HCT116 (cell line): ENCODE data around the gene SLC27A5. TPM values are rescaled to one million over a fixed set of nuclear protein-coding genes. Genes with fewer than 3 reads are reported as not detected.
A peak's percentile ranks its signal among the peaks of the same experiment; 100 is the strongest.

Experiments
- ATAC-seq: fragments of 200-7000 bp; cut with Tn5 transposase; 2 replicates; pipeline ENCODE4 v1.9.1; 2020; ENCODE audit warnings: mild to moderate bottlenecking, moderate library complexity
- BruUV-seq: library from RNA; stranded (reverse); fragments of 400-500 nt; replicated peaks from 2 replicates; lab custom pipeline; 2021; lab: Mats Ljungman, UMichigan
- CTCF ChIA-PET: fragments of 300-600 bp; sonication (Branson Sonifier 250); formaldehyde crosslinking; loops from one replicate; lab custom pipeline; 2021; ENCODE audit warnings: antibody characterized with exemption; lab: Charles Lee
- POLR2A ChIA-PET: fragments of 300-600, 350-600 bp; sonication (Branson Sonifier 250); formaldehyde crosslinking; loops from one replicate; lab custom pipeline; 2021; ENCODE audit warnings: antibody characterized with exemption; lab: Charles Lee
- RAD21 ChIA-PET, 2 experiments: fragments of 300-600 bp; sonication (Branson Sonifier 250); formaldehyde crosslinking; loops; one replicate each; lab custom pipeline; 2023; ENCODE audit warnings: low total read pairs in 2 of 2; ENCODE audit not compliant: uncharacterized antibody in 2 of 2, unreplicated experiment in 2 of 2, low non-redundant PET in 1 of 2; lab: Charles Lee
- DNase-seq: peaks from one replicate; pipeline ENCODE4 v3.0.0-alpha.2; 2010; ENCODE audit warnings: low read depth, low spot score
- H2AFZ ChIP-seq: fragments of 200-600 bp; shearing (Covaris generic), sonication (generic); 2 replicates; pipeline ENCODE4 v1.6.1; 2017; ENCODE audit warnings: low read depth, mixed run types, mixed read lengths, antibody characterized with exemption, low read length; ENCODE audit not compliant: poor library complexity, severe bottlenecking
- H3K27ac ChIP-seq: 2 replicates; pipeline ENCODE4 v1.5.1; 2012; ENCODE audit warnings: low read depth, low read length
- H3K27me3 ChIP-seq: fragments of 200-600 bp; sonication (generic); 2 replicates; pipeline ENCODE4 v1.6.1; 2016; ENCODE audit warnings: mixed run types, low read length, mixed read lengths; ENCODE audit not compliant: insufficient read depth
- H3K36me3 ChIP-seq, 2 experiments: fragments of 200-500 bp in 1 of 2; fragments of 200-600 bp in 1 of 2; sonication (Bioruptor generic) in 1 of 2; sonication (generic) in 1 of 2; 2 replicates each; pipeline versions ENCODE4 v1.5.1 to v1.6.1; 2014 to 2016; ENCODE audit warnings: low read length in 2 of 2, inconsistent platforms in 1 of 2, mixed read lengths in 1 of 2, mixed run types in 1 of 2; ENCODE audit not compliant: insufficient read depth in 2 of 2, control insufficient read depth in 1 of 2
- H3K4me1 ChIP-seq, 2 experiments: fragments of 200-600 bp in 1 of 2; sonication (generic) in 1 of 2; 2 replicates each; pipeline versions ENCODE4 v1.5.1 to v1.6.1; 2012 to 2017; ENCODE audit warnings: low read length in 2 of 2, inconsistent platforms in 1 of 2, mild to moderate bottlenecking in 1 of 2, mixed read lengths in 1 of 2, mixed run types in 1 of 2, moderate library complexity in 1 of 2; ENCODE audit not compliant: insufficient read depth in 2 of 2, control insufficient read depth in 1 of 2
- H3K4me2 ChIP-seq: fragments of 200-600 bp; sonication (generic); 2 replicates; pipeline ENCODE4 v1.6.1; 2017; ENCODE audit warnings: mixed run types, low read length, mixed read lengths
- H3K4me3 ChIP-seq, 2 experiments: fragments of 200-600 bp in 1 of 2; sonication (generic) in 1 of 2; replicated peaks in 1 of 2; 2 replicates each; pipeline ENCODE4 v1.5.1; 2011 to 2016; ENCODE audit warnings: low read length in 2 of 2, control low read depth in 1 of 2, low read depth in 1 of 2, mild to moderate bottlenecking in 1 of 2, mixed read lengths in 1 of 2, mixed run types in 1 of 2
- H3K79me2 ChIP-seq: fragments of 200-600 bp; sonication (generic); 2 replicates; pipeline ENCODE4 v1.6.1; 2017; ENCODE audit warnings: mild to moderate bottlenecking, mixed run types, low read length, moderate library complexity, mixed read lengths; ENCODE audit not compliant: insufficient read depth
- H3K9ac ChIP-seq: fragments of 200-600 bp; sonication (generic); 2 replicates; pipeline ENCODE4 v1.6.1; 2016; ENCODE audit warnings: low read length, mixed read lengths
- H3K9me2 ChIP-seq: fragments of 200-600 bp; sonication (generic), shearing (Covaris generic); 2 replicates; pipeline ENCODE4 v1.6.1; 2017; ENCODE audit warnings: mixed run types, mild to moderate bottlenecking, moderate library complexity; ENCODE audit not compliant: insufficient read depth
- H3K9me3 ChIP-seq, 2 experiments: fragments of 200-500 bp in 1 of 2; fragments of 200-600 bp in 1 of 2; sonication (Bioruptor generic) in 1 of 2; sonication (generic) in 1 of 2; 2 replicates each; pipeline ENCODE4 v1.6.1; 2014 to 2017; ENCODE audit warnings: low read length in 2 of 2, mixed read lengths in 2 of 2, inconsistent platforms in 1 of 2, low read depth in 1 of 2, mild to moderate bottlenecking in 1 of 2, mixed run types in 1 of 2, moderate library complexity in 1 of 2; ENCODE audit not compliant: control insufficient read depth in 1 of 2, insufficient read depth in 1 of 2
- H4K20me1 ChIP-seq: fragments of 200-600 bp; sonication (generic), shearing (Covaris generic); 2 replicates; pipeline ENCODE4 v1.6.1; 2017; ENCODE audit warnings: mixed run types, mild to moderate bottlenecking, moderate library complexity; ENCODE audit not compliant: insufficient read depth
- ATF3 ChIP-seq: IDR thresholded peaks from 2 replicates; pipeline ENCODE4 v1.6.1; 2012
- CBX3 ChIP-seq: IDR thresholded peaks from 2 replicates; pipeline ENCODE4 v1.6.1; 2012; ENCODE audit warnings: low read depth
- EGR1 ChIP-seq: IDR thresholded peaks from 2 replicates; pipeline ENCODE4 v1.6.1; 2012; ENCODE audit warnings: low read depth
- ELF1 ChIP-seq: IDR thresholded peaks from 2 replicates; pipeline ENCODE4 v1.6.1; 2012; ENCODE audit warnings: low read depth, borderline replicate concordance
- EZH2 ChIP-seq: fragments of 200-600 bp; sonication (generic); IDR thresholded peaks from 2 replicates; pipeline ENCODE4 v1.6.1; 2017; ENCODE audit warnings: antibody characterized with exemption, mixed run types
- FOSL1 ChIP-seq: IDR thresholded peaks from 2 replicates; pipeline ENCODE4 v1.6.1; 2012; ENCODE audit warnings: low read depth
- JUND ChIP-seq: IDR thresholded peaks from 2 replicates; pipeline ENCODE4 v1.6.1; 2012
- MAX ChIP-seq: IDR thresholded peaks from 2 replicates; pipeline ENCODE4 v1.6.1; 2012
- POLR2AphosphoS5 ChIP-seq: IDR thresholded peaks from 2 replicates; pipeline ENCODE4 v1.6.1; 2011; ENCODE audit warnings: mild to moderate bottlenecking, low read depth, low read length, moderate library complexity
- REST ChIP-seq: IDR thresholded peaks from 2 replicates; pipeline ENCODE4 v1.6.1; 2012; ENCODE audit warnings: low read depth
- SIN3A ChIP-seq: IDR thresholded peaks from 2 replicates; pipeline ENCODE4 v1.6.1; 2012; ENCODE audit warnings: low read depth
- SP1 ChIP-seq: IDR thresholded peaks from 2 replicates; pipeline ENCODE4 v1.6.1; 2012; ENCODE audit warnings: low read depth
- SRF ChIP-seq: IDR thresholded peaks from 2 replicates; pipeline ENCODE4 v1.6.1; 2012; ENCODE audit warnings: low read depth
- YY1 ChIP-seq: IDR thresholded peaks from 2 replicates; pipeline ENCODE4 v1.6.1; 2011; ENCODE audit warnings: low read length, low read depth, moderate library complexity, mild to moderate bottlenecking; ENCODE audit not compliant: insufficient replicate concordance; ENCODE audit errors: extremely low read depth
- ZBTB33 ChIP-seq: IDR thresholded peaks from 2 replicates; pipeline ENCODE4 v1.6.1; 2011; ENCODE audit warnings: mild to moderate bottlenecking, low read length, moderate library complexity; ENCODE audit not compliant: insufficient replicate concordance; ENCODE audit errors: extremely low read depth
- ZNF274 ChIP-seq: fragments of 200-500 bp; sonication (Bioruptor generic); IDR thresholded peaks from 2 replicates; pipeline ENCODE4 v1.6.1; 2014; ENCODE audit warnings: mild to moderate bottlenecking, low read depth, low read length, inconsistent platforms
- intact Hi-C: fragments of 100-400 bp; cut with micrococcal nuclease; formaldehyde crosslinking; loops from 2 replicates; pipeline ENCODE4 v1.10.0; 2022
- total RNA-seq: library from RNA; stranded (reverse); gene quantifications from one replicate; pipeline ENCODE4 v1.2.1, GENCODE V29; 2021; ENCODE audit not compliant: unreplicated experiment

Gene SLC27A5
- total RNA-seq, 1 experiment from 2014 or later: 27.1 TPM

GRCh38 chr19:58460039-58460438 is 51.8 kb downstream of the SLC27A5 start:
- Histone ChIP-seq H3K4me1 (peaks cover 0 to 11% of the 10 kb centered on the region in 2 experiments; a peak in 2 of 4 replicates), H3K4me2 (peak overlapping the region; percentile 4; the same call in 1 of the 2 replicates), H3K36me3 (peaks cover 0 to 4% of the 10 kb centered on the region in 2 experiments; a peak in 2 of 4 replicates), H3K4me3 (no peak overlapping the region), H3K27ac (no peak overlapping the region), H3K9me2 (no peaks in the 10 kb centered on the region), H3K9ac (no peak overlapping the region), H4K20me1 (no peaks in the 10 kb centered on the region), H3K27me3 (no peaks in the 10 kb centered on the region), H3K79me2 (no peaks in the 10 kb centered on the region), H3K9me3 (no peaks in the 10 kb centered on the region), H2AFZ (no peak overlapping the region)
- ChIA-PET RAD21 (no interaction called here), POLR2A (no interaction called here), CTCF (no interaction called here)
- intact Hi-C loops: no loop called here
- ATAC-seq (peak; percentile 55), DNase-seq (no peak)
- BruUV-seq: no TSS peak
- no peak for TF ChIP-seq ELF1
- TF ChIP-seq EGR1: no peak
- TF ChIP-seq MAX: no peak
- no peak for TF ChIP-seq REST
- no peak for TF ChIP-seq ZNF274
- no peak for TF ChIP-seq POLR2AphosphoS5
- no peak for TF ChIP-seq FOSL1
- TF ChIP-seq CBX3: no peak
- TF ChIP-seq EZH2: no peak
- no peak for TF ChIP-seq SIN3A
- TF ChIP-seq ATF3: no peak
- no peak for TF ChIP-seq SP1
- no peak for TF ChIP-seq ZBTB33
- no peak for TF ChIP-seq SRF
- TF ChIP-seq YY1: no peak
- TF ChIP-seq JUND: no peak
